CMK (cell line): ENCODE results near the gene CEP68.
A peak's percentile ranks its signal among the peaks of the same experiment; 100 is the strongest.
"Not testable (repeated sequence)": the region's sequence is repeated elsewhere in the genome, so short reads cannot be mapped to it uniquely, and the experiment has no call there.

ENCODE experiments used
- DNase-seq: peaks from one replicate; pipeline ENCODE4 v3.0.0-alpha.2; 2010; ENCODE audit warnings: low read depth

CEP68 gene, protein sequence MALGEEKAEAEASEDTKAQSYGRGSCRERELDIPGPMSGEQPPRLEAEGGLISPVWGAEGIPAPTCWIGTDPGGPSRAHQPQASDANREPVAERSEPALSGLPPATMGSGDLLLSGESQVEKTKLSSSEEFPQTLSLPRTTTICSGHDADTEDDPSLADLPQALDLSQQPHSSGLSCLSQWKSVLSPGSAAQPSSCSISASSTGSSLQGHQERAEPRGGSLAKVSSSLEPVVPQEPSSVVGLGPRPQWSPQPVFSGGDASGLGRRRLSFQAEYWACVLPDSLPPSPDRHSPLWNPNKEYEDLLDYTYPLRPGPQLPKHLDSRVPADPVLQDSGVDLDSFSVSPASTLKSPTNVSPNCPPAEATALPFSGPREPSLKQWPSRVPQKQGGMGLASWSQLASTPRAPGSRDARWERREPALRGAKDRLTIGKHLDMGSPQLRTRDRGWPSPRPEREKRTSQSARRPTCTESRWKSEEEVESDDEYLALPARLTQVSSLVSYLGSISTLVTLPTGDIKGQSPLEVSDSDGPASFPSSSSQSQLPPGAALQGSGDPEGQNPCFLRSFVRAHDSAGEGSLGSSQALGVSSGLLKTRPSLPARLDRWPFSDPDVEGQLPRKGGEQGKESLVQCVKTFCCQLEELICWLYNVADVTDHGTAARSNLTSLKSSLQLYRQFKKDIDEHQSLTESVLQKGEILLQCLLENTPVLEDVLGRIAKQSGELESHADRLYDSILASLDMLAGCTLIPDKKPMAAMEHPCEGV

DNA sequence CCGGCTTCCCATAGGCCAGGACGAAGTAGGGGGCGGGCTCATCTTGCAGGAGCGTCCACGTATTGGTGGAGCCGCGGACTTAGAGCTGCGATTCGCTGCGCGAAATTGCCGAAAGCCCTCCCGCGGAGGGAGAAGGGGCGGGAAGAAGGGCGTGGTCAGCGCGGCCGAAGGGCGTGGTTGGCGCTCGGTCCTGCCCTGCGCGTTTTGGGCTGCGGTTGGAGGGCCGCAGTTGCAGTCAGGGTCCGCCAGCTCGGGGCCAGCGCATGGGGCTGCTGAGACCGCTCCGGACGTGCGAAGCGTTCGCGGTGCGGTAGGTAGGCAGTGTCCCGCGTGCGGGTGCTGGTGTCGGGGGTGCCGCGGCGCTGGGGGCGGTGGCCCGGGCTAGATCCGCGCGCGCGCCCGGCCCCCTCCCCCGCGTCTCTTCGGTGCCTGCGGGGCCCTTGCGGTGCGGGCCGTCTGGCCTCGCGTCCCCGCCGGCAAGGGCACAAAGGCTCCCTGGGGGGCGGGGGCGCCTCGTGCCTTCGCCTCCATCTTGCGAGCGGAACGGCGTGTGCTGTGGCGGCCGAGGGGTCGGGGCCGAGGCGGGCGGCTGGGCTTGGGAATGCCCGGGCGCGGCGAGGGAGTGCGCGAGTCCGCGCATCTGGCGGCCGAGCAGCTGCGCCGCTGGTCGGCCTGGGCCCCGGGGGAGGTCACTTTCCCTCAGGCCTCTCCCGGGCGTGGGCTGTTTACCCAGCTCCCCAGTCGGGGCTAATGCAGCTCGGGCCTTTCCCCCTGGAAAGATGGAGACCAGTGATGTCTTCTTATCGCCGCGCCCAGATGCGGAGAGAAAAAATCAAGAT, at the start of gene CEP68:
TSS of gene CEP68 (plus strand) at position 202 of the 839 bp plus-strand sequence. CDS start 13,029 bp downstream, outside the sequence.
- peak; percentile 96 for DNase-seq

DNA sequence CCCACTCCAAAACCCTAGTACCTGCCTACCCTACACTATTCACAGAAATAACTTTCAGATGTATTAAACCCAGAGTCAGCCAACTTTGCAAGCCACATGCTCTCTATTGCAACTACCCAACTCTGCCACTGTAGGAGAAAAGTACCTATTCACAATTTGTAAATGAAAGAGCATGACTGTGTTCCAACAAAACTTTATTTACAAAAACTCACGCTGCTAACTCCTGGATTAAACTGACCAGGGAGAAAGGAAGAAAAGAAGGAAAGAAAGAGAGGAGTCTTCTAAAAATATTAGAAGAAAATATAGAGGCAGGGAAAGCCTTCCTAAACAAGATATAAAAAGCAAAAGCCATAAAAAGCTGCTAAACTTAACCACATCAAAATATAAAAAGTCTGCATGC, 42.4 kb upstream of the CEP68 start:
- DNase-seq: no peak

DNA sequence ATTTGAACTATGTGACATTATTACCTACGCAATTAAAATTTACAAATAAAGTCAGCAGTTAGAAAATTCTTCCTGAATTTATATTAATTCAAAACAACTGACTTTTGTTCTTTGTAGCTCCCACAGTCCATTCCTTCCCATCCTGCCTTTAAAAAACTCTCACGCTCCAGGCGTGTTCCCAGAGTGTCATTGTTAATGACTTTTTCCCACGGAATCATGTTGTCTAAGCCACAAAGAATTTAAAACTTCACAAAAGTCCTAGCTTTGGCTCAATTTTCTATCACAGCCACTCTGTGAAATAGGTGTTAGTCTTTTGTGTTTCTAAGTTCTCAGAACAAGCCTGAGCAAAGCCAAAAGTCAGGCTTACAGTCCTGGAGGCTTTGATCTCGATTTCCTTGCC, 40.5 kb upstream of the CEP68 start:
- DNase-seq: no peak

DNA sequence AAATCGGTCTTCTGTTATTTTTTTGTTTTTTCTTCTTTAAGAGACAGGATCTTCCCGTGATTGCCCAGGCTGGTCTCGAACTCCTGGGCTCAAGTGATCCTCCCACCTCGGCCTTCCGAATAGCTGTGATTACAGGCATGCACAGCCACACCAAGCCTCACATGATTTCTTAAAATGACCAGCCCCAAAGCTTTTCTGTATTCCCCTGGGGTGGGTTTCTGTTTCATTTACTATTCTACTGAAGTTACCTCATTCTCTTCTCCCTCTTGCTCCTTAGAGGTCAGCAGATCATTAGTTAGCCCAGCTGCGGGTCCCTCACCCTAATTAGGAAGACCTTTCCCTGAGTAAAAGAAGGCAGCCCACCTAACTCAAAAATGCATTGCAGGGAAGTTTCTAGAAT, 39.4 kb upstream of the CEP68 start:
- DNase-seq: no peak

DNA sequence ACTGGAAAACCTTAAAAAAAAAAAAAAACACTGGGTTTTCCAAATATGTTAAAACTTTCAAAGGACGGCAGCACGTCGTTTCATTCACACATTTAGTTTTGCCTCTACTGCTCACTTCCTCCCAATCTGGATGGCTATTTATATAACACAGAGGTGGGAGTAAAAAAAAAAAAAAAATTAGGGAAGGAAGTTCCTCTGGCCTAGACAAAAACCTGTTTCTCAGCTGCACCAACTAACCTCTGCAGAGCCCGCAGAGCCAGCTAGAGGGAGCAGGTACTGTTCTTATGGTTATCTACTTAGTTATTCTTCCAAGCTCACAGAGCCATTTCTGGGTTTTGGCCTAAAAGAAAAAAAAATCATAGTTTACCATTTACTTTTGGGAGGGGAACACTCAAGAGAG, 38.9 kb upstream of the CEP68 start:
- DNase-seq: no peak

DNA sequence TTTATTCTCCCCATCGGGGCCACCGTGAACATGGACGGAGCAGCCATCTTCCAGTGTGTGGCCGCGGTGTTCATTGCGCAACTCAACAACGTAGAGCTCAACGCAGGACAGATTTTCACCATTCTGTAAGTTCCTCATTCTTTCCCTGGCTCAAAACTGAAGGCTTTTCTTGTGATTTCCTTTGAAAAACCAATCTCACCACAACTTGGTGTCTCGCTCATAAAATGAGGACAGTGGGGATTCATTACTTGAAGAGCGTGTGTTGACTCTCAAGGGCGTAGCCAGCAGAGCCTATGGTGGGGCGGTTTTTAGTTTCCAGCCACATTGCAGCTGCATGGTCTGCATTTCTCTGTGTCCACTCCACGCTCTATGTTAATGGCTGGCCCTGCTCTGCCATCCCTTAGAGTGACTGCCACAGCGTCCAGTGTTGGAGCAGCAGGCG, 38.1 kb upstream of the CEP68 start:
- no peak for DNase-seq

DNA sequence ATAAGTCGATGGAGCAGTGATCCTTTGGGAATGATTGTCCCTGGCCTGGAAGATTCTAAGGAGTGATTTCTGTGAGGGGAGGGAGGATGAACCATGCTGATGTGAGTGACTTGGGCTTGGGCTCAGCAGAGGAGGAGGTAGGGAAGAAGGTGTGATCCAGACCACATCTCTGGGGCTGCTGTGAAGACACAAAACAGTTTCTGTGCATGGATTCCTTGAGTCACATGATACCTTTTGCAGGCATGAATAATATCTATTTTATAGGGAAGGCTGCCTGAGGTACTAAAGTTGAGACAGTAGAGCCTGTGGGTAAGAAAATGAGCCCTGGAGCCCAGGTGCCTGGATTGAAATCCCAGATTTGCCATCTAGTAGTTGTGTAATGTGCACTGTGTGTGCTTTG, 37.2 kb upstream of the CEP68 start:
- no peak for DNase-seq

DNA sequence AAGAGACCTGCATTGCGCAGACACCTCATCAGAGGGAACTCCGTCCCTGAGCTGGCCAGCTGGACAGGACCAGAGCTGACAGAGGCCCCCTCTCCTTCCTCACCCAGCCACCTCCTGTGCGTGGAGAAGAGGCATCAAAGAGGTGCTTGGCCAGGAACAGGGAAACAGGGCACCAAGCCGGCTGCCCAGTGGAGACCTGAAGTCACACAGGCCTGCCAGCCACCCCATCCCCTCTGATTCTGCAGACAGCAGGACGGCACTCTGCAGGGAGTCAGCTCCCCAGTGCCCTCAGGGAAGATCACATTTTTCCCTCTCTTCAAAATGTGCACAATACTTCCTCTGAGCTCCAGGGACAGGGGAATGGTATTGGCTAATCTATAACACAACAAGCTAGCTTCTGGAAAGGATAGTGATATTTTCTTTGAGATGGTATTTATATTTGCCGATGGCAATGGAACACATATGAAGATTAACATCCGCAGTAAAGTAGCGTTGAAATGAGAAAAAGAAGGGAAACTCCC, 36.5 kb upstream of the CEP68 start:
- DNase-seq: no peak

DNA sequence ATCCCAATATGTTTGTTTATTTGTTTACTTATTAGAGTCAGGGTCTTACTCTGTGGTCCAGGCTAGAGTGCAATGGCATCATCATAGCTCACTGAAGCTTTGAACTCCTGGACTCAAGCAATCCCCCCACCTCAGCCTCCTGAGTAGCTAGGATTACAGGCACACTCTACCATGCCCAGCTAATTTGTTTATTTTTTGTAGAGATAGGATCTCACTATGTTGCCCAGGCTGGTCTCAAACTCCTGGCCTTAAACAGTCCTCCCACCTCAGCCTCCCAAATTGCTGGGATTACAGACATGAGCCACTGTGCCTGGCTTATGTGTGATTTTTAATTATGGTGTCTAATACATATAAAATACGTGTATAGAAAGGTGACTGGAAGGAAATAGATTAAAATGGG, 36.0 kb upstream of the CEP68 start:
- DNase-seq: not testable (repeated sequence)

DNA sequence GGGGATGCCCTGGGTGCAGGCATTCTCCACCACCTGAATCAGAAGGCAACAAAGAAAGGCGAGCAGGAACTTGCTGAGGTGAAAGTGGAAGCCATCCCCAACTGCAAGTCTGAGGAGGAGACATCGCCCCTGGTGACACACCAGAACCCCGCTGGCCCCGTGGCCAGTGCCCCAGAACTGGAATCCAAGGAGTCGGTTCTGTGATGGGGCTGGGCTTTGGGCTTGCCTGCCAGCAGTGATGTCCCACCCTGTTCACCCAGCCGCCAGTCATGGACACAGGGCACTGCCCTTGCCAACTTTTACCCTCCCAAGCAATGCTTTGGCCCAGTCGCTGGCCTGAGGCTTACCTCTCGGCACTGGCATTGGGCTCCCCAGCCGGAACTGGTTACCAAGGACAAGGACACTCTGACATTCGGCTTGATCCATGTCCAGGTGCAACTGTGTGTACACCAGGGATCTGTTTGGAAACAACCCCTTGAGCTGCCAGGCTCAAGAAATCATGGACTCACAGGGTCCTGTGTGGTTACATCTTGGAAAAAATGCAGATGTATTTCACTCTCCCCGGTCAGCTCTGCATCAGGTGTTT, 35.2 kb upstream of the CEP68 start:
- DNase-seq: no peak

DNA sequence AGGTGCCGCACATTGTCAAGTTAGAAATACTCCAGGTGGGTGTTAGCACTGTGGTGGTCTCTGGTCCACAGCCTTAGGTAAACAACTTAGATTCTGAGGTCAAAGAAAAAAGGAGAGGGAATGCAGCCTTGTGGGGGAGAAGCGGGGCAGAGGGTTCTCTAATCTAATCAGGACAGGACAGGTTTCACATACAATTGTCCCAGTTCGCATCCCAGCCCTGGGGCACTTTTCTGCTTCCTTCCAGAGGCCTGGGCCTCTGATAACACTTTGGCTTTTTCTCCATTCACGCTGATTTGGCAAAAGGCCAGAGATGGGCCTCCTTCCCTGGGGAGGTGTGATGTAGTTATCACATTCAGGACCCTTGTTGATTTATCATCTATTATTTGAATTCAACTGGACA, 34.5 kb upstream of the CEP68 start:
- DNase-seq: no peak

DNA sequence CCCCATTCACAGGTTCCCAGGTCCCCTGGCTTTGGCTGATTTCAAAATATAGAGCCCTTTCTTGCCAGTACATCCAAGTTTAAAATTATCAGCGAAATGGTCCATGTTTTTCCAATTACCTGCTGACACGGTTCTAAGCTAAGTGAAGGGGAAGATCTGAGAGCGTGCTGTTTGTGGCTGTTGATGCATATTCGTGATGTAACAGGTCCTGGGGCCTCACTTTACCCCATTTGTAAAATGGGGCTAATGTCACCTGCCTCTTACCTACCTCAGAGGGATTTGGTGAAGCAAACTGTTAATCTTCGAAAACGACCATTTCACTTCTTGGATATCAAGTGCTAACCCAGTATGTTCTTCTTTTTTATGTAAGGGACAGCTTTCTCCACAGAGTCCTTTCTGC, 34.0 kb upstream of the CEP68 start:
- no peak for DNase-seq

DNA sequence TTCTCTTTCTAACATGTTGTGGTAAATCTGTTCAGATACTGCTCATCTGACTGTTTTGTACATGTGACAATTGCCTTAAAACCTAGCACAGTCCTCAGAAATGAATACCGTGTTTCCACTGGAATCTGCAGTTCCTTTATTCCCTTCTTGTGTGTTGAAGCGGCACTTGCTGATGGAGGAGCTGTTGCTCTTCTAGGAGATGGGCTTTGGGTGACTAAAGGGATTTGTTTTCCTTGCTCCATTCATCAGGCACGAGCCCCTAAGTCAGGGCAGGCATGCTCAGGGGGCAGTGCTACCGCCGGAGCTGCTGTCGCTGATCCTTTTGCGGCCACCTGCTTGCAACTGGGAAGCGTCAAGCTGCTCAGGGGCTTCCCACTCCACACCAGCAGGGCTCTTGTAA, 32.5 kb upstream of the CEP68 start:
- DNase-seq: no peak

DNA sequence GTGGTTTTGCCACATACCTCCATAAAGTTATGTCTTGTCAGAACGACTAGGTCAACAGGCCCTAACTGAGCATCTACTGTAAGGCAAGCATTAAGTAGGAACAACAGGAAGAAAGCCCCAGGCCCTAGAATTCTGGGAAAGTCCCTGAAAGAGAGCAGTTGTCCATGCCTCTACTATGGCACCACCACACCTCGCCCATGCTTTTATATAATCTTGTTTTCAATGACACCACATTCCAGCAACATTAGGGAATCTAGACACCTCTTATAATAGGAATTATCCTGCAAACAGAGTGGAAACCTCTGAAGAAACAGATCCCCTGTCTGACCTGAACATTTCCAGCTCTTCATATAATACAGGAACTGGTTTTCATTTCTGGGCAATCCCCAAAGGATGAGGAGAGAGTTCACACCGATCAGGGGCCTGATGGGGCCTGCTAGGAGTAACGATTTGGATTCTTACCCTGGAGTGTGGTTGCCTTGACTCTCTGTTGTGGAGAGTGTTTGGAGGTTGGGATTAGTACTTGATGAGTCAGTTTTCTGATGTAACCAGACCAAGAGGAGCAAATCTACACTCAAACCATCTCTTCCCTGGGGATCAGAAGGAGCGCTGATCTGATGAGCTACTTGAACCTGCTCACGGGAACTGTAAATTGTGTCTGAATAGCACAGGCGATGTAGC, 31.9 kb upstream of the CEP68 start:
- DNase-seq: no peak

DNA sequence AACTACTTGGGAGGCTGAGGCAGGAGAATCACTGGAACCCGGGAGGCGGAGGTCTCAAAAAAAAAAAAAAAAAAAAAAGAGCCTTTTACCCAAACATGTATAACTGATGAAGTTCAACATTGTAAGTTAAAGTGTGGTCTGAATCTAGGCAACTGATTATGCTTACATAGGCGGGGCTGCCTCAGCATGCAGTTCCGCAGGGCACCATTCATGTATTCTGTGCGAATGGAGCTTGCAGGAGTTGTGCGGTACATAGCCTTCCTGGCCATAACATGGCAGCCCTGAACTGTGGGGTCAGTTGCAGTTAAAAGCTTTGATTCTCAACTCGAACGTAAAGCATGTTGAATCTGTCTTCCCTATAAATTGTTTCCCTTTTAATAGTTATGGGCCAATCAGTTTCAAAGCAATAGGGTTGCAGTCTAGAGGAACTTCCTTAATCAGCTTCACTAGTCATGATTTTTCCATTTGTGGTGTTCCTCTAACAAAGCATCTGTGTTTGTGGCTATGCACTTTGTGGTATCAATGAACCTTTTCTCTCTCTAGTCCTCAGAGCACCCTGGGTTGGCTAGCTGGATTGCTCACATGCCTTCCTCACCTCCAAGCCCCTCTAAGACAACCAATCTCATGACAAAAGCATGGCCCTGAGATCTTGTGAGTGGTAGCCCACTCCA, 30.6 kb upstream of the CEP68 start:
- DNase-seq: no peak

DNA sequence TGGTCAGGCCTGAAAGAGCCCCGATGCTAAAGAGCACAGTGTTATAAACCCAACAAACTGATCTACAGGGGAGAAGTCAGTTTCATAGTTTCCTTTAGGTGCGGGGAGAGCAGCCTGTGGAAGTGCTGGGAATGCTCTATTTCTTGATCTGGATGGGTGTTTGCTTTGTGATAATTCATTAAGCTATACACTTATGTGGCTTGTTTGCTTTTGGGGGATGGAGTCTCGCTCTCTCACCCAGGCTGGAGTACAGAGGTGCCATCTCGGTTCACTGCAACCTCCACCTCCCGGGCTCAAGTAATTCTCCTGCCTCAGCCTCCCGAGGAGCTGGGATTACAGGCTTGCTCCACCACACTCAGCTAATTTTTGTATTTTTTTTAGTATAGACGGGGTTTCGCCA, 30.1 kb upstream of the CEP68 start:
- no peak for DNase-seq

DNA sequence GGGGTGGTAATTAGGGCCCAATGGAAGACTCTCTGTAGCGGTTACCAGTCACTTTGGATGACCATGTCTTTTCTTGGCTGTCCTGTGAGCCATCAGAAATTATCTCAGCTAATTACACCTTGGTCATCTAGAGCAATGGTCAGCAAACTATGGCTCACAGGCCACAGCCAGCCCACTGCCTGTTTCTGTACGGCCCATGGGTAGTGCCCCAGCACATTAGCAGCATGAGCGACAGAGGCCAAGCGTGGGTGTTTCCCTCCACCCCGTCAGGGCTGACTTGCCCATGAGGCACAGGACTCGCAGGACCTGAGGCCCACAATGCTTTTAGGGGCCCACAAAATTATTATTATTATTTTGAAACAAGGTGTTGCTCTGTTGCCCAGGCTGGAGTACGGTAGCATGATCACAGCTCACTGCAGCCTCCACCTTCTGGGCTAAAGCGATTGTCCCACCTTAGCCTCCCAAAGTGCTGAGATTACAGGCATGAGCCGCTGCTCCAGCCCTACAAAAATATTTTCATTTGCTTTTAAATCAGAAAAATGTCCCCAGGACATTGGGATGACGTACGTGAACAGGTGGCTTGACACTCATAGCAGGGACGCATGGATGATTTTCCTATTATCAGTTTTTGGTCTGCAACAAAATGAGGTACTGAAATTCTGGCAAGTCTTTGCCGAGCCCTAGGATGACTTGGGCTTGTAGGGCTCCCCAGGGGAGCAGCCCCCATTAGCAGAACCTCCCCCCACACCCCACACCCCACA, 29.3 kb upstream of the CEP68 start:
- no peak for DNase-seq

DNA sequence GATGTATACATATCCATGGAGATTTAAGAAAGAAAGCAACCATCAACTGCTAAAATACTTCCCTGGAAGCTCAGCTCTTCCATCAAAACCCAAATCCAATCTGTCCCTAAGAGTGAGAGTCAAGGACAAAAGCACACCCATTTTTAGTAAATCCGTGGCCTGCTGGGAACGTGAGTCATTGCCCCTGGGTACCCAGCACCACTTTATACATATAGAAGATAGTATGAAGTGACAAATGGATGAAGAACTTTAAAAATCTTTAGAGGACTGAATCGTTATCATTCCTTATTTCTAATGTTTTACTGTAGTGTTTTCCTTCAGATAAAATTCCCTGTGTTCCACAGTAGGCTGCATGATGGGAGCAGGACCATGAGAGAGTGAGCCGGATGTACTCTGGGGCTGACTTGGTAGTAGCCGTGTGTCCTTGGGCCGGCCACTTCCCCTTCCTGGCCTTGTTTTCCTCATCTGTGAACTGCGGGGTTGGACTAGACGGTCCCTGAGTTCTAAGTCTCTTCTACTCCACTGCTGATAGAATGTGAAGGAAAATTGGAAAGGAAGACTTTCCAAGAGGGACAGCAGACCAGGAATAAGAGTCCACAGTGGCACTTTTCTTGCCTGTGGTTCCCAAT, 28.5 kb upstream of the CEP68 start:
- DNase-seq: no peak
